GM18873 (cell line): ENCODE measurements around the gene METAP1D.
"Not testable (repeated sequence)": the region's sequence is repeated elsewhere in the genome, so short reads cannot be mapped to it uniquely, and the experiment has no call there.

Experiments used
- ATAC-seq: cut with Tn5 transposase; IDR thresholded peaks from one replicate; pipeline ENCODE4 v1.9.1; 2021; ENCODE audit warnings: mild to moderate bottlenecking, moderate library complexity, moderate number of reproducible peaks; ENCODE audit not compliant: unreplicated experiment, low FRiP score

METAP1D gene

DNA sequence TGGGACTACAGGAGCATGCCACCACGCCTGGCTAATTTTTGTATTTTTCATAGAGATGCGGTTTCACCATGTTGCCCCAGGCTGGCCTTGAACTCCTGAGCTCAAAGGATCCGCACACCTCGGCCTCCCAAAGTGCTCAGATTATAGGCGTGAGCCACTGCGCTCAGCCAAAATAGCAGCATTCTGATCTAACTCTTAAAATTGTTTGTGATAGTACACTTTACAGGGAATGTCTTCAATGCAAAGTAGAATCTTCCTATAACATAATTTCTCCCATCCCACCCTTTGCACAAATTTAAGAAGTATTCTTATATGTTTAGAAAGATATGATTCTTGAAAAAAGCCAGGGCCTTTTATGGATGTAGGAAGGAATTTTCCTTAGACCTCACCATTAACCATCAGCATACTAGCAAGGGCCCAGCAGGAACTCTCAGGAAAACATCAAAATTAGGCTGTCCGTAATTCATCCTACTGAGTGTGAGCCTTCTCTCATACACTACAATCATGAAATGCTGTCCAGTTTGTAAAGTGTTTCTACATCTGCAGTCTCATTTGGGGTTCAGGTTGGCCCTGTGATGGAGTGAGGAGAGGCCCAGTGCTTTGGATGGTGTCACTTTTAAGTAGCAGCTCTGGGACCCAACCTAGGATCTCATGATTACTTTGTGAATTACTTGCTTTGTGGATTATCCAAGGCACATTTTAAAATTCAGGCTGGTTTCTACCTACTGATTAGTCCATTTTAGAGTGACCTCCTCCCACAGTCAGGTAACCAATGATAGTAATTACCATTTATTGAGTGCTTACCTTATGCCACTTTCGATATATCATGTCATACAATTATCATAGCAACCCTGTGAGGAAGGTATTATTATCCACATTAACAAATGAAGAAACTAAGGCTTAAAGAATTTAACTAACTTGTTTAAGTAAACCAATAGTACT, 48.1 kb downstream of the METAP1D start:
- no peak for ATAC-seq

GRCh38 chr2:172048508-172049503, 49.1 kb downstream of the METAP1D start:
- no peak for ATAC-seq

- ATAC-seq = no peak
Measured at GRCh38 chr2:172049567-172050120, 49.9 kb downstream of the METAP1D start.

DNA sequence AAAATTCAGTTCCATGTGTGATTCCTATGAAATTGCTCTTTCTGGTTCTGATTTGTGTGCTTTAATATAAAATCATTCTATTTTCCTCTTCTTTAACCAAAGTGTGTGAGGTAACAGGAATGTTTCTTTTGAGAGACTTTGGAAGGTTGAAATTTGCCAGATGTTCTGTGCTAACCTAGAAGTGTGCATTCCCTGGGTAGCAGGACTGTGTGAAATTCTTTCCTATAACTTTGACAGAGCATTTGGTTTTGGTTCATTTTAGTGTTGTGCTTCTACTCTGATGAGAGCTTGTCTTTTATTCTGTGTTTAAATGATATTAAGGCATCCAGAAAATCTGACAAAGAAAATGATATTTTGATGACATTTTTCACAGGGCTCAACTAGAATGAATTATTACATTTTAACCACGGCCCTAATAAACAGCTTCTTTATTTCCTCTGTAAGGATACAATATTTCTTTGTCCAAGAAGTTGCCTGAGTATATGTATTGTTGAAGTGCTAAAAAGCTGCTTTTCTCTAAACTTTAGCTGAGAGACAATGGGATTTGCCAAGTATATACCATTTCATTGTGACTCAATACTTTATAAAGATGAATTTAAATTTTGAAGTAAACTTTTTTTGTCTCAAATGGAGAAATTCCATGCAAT, 50.8 kb downstream of the METAP1D start:
- no peak for ATAC-seq

GRCh38 chr2:172052000-172052983, 52.5 kb downstream of the METAP1D start:
- ATAC-seq = no peak

- ATAC-seq = no peak
Measured at GRCh38 chr2:172053486-172053885, 53.7 kb downstream of the METAP1D start.

- no peak for ATAC-seq
Measured at GRCh38 chr2:172056293-172056692, 56.5 kb downstream of the METAP1D start.

DNA sequence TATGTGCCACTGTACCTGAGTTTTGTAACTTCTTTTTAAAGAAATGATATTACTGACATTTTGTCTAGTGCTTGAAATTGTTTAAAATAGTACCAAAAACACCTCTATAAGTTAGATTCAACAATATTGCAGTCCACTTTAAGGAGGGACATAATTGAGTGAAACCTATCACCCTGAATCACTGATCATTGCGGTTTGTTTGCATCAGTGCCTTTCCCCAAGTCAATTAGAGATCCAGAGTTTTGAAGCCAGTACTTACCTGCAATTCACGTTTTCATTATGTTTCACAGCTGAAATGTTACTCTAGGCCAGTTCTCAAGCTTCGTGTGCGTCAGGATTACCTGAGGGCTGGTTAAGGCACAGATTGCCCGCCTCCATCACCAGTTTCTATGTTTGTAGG, 58.9 kb downstream of the METAP1D start:
- ATAC-seq = no peak

- not testable (repeated sequence) for ATAC-seq
Measured at GRCh38 chr2:172060118-172060517, 60.4 kb downstream of the METAP1D start.

DNA sequence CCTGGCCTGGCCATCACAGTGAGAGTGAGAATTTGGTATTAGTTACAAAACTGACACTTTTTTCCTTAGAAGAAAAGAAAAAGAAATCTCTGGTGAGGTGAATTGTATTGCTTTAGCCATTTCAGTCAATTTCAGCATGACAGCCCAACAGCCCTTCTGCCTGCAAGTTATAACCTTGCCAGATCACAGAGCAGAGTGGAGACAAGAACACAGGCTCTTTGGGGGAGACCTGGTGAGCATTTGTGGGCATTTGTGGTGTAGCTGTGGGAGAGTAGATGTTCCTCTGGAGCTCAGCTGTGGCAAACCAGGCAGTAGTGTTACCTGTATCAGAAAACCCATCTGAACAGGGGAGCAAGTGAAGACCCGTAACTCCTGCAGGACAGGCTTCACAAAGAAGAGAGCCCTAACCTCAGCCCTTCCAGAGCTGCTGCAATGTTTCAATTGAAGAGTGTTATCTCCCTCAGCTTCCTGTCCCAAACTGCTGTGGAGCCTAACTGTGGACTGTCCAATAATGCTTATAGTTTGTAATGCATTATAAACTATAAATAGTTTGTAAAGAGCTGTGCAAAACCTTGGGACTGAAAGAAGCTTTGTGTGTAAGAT, 62.8 kb downstream of the METAP1D start:
- no peak for ATAC-seq

- no peak for ATAC-seq
Measured at GRCh38 chr2:172063446-172063845, 63.7 kb downstream of the METAP1D start.

GRCh38 chr2:172065111-172065510, 65.4 kb downstream of the METAP1D start:
- no peak for ATAC-seq

DNA sequence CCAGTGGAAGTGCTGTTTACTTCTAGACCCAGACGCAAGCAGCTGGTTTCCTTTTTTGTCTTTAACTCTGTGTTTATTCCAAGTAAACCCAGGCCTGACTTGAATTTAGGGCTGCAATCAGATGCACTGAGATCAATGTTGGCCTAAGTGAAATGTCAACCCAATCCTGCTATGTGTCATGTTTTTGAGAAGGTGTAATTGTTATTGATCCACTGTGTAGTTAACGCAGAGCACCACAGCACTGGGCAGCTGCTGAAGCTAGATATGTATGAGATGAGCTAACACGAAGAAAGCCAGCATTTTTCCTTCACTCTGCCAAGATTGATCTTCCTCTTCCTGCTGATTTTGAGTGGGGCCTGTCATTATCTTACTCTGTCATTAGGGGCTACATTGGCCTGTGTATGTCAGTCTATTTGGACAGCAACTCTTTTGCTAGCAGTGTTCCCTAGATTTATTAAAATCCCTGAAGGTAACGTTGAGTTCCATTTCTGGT, 66.7 kb downstream of the METAP1D start:
- no peak for ATAC-seq

- ATAC-seq = not testable (repeated sequence)
Measured at GRCh38 chr2:172067905-172068304, 68.2 kb downstream of the METAP1D start.

GRCh38 chr2:172070936-172071335, 71.2 kb downstream of the METAP1D start:
- no peak for ATAC-seq

DNA sequence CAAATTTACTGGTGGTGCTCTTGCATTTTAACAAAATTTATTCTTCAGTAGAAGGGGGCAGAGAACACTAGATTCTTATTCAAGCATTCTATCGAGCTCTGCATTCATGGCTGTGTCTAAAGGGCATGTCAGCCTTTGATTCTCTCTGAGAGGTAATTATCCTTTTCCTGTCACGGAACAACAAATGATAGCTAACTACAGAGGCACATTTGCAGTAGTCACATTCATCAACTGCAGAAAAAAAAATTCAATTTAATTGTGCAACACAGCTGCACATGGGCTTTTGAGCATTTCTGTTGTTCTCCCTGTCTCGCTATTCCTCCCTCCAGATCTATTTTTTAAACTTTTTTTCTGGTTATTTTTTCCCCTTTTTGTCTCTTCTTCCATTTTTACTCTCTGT, 72.5 kb downstream of the METAP1D start:
- ATAC-seq = no peak

DNA sequence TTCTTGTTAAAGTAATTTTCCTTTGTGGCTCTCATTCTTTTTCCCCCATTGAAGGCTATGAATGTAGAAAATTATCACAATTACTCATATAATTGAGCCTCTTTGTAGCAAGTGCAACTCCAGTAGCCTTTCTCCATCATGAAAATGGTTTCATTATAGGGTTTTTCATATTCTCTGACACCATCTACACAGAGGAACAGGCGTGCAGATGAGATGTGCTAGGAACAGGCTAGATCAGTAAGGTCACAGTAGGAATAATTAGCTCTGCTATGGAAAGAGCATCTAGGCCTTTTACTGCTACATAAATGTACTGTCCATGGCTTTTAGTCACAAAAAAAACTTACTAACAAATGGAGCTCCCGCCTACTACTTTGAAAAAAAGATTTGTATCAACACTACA, 73.0 kb downstream of the METAP1D start:
- no peak for ATAC-seq

DNA sequence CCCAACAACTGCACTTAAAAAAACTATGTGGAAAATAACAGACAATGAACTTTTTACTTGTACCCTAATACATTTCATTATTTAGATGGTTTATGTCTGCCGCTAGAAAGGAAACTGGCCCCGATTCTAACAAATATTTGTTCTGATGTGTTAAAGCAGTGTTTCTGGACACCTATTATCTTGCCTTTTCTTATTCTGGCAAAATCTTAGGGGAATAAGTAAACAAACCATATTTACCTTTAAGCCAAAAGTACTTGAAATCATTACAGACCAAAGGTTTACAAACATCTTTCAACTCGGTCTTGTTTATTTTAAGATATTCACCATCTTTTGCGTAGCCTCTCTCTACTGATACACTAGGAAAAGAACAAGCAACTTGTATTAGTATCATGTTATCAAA, 73.8 kb downstream of the METAP1D start:
- no peak for ATAC-seq

DNA sequence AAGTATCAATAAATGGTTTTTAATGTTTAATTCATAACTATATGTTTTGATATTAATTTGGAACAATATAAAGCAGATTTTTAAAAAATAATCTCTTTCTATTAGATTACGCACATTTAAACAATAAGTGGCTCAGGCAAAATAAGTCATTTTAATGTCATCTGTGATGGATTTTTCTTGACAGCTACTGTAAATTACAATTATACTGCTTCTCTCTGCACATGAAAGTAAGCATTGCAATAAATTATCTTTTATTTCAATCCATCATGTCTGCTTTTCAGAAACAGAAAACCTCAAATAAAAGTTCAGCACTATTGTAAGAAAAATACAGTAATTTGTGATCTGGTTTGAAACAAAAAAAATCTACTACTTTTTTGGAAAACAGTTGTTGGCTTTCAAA, 74.5 kb downstream of the METAP1D start:
- no peak for ATAC-seq
